HuH-7.5 (cell line): ENCODE results near the gene FAM20B.

Experiments used
- DNase-seq: peaks from one replicate; pipeline ENCODE4 v3.0.0; 2011; ENCODE audit warnings: low spot score

The FAM20B gene

GRCh38 chr1:179092896-179093461 lies 67.3 kb downstream of the FAM20B start:
- DNase-seq, result no peak

GRCh38 chr1:179094818-179095217 lies 69.1 kb downstream of the FAM20B start:
- no peak for DNase-seq

GRCh38 chr1:179095377-179095776 lies 69.7 kb downstream of the FAM20B start:
- DNase-seq, result no peak

- no peak for DNase-seq
Observed at GRCh38 chr1:179095924-179096323, 70.2 kb downstream of the FAM20B start.

GRCh38 chr1:179099891-179100290 lies 74.2 kb downstream of the FAM20B start:
- DNase-seq, result no peak

- DNase-seq, result no peak
Observed at GRCh38 chr1:179101566-179101965, 75.9 kb downstream of the FAM20B start.

GRCh38 chr1:179103999-179104398 lies 78.3 kb downstream of the FAM20B start:
- no peak for DNase-seq

- DNase-seq, result no peak
Observed at GRCh38 chr1:179104611-179105250, 79.0 kb downstream of the FAM20B start.

GRCh38 chr1:179105393-179105792 lies 79.7 kb downstream of the FAM20B start:
- peak; percentile 60 for DNase-seq

GRCh38 chr1:179107706-179108629 lies 82.3 kb downstream of the FAM20B start:
- no peak for DNase-seq

- no peak for DNase-seq
Observed at GRCh38 chr1:179108644-179109043, 83.0 kb downstream of the FAM20B start.

GRCh38 chr1:179115181-179115580 lies 89.5 kb downstream of the FAM20B start:
- DNase-seq, result no peak

GRCh38 chr1:179119513-179119912 lies 93.8 kb downstream of the FAM20B start:
- no peak for DNase-seq

GRCh38 chr1:179120736-179121135 lies 95.0 kb downstream of the FAM20B start:
- DNase-seq, result no peak

GRCh38 chr1:179121159-179121938 lies 95.7 kb downstream of the FAM20B start:
- DNase-seq, result no peak

- DNase-seq, result no peak
Observed at GRCh38 chr1:179124873-179125272, 99.2 kb downstream of the FAM20B start.
